HG02885 (cell line): ENCODE data around the gene TNRC18.
"Not testable (repeated sequence)": the region's sequence is repeated elsewhere in the genome, so short reads cannot be mapped to it uniquely, and the experiment has no call there.

Experiments
- ATAC-seq: cut with Tn5 transposase; IDR thresholded peaks from one replicate; pipeline ENCODE4 v1.9.1; 2021; ENCODE audit warnings: mild to moderate bottlenecking; ENCODE audit not compliant: unreplicated experiment, poor library complexity

The TNRC18 gene, protein sequence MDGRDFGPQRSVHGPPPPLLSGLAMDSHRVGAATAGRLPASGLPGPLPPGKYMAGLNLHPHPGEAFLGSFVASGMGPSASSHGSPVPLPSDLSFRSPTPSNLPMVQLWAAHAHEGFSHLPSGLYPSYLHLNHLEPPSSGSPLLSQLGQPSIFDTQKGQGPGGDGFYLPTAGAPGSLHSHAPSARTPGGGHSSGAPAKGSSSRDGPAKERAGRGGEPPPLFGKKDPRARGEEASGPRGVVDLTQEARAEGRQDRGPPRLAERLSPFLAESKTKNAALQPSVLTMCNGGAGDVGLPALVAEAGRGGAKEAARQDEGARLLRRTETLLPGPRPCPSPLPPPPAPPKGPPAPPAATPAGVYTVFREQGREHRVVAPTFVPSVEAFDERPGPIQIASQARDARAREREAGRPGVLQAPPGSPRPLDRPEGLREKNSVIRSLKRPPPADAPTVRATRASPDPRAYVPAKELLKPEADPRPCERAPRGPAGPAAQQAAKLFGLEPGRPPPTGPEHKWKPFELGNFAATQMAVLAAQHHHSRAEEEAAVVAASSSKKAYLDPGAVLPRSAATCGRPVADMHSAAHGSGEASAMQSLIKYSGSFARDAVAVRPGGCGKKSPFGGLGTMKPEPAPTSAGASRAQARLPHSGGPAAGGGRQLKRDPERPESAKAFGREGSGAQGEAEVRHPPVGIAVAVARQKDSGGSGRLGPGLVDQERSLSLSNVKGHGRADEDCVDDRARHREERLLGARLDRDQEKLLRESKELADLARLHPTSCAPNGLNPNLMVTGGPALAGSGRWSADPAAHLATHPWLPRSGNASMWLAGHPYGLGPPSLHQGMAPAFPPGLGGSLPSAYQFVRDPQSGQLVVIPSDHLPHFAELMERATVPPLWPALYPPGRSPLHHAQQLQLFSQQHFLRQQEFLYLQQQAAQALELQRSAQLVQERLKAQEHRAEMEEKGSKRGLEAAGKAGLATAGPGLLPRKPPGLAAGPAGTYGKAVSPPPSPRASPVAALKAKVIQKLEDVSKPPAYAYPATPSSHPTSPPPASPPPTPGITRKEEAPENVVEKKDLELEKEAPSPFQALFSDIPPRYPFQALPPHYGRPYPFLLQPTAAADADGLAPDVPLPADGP (N-terminal part only)

DNA sequence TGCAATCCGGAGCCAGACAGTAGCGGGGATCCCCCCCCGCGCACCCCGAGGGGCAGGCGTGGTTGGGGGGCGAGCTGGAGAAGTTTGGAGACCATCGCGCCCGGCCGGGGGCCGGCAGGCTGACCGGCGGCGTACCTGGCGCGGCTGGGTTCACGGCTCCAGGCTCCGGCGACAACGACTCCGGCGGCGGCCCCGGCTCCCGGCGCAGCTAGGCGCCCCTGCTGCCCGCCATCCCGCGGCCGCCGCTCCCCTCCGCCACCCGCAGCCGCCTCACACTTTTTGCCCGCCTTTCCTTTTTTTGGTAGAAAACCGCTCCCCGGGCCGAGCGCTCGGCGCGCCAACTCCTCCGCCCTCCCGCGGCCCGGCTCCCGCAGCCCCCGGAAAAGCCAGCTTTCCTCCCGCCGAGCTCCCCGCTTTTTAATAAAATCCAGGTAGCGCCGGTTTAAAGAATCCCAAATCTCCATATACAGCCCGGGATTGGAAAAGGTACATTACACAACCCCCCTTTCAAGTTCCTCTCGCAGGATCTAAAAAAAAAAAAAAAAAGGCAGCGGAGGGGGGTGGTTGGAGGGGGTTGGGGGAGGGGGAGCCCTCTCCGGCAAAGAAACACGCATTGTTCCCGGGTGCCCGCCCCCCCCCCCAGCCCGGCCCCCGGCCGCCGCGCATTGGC is at the start of gene TNRC18:
TNRC18 (minus strand) TSS at position 529 of the 670 bp plus-strand sequence. CDS start 2,588 bp downstream, outside the sequence.
- no peak for ATAC-seq

DNA sequence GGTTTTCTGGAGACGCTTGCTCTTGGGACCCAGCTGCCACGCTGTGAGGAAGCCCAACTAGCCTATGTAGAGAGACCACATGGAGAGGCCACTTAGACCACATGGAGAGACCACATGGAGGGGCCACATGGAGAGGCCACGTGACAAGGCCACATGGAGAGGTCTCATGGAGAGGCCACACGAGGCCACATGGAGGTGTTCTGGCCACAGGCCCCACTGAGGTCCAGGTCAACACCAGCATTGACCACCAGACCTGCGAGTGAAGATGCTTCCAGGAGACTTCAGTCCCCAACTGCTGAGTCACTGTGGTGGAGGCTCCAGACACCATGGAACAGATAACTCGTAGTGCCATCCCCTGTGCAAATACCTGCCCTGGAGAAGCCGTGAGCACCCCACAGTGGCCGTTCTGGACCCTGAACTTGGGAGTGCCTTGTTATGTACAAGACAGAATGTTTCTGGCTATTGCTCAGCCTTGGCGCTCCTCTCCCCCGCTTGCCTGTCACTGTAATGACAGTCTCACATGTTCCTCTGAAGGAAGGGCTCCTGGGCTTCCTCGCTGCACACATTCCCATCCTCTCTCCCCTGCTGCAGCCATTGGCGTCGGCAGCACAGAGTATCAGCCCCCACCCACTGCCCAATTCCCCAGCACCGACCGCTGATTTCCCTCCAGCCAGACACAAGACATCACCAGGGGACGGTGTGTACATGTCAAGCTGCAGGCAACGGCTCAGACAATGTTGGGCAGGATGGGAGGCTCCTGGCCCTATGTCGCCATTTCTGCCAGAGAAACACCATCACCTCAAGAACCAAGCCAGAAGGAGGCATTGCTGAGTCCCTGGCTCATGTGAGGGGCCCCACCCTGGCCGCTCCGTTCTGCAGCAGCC is 49.0 kb upstream of the TNRC18 start:
- ATAC-seq: no peak

DNA sequence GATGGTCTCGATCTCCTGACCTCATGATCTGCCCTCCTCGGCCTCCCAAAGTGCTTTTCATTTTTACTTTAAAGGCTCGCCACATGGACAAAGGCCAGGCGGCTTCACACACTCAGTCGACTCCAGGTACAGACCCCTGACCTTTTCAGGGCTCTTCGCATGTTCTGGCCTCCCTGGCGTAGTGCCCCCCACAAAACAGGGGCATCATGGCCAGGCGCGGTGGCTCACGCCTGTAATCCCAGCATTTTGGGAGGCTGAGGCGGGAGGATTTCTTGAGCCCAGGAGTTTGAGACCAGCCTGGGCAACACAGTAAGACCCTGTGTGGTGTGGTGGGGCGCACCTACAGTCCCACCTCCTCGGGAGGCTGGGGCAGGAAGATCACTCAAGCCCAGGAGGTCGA is 48.0 kb upstream of the TNRC18 start:
- ATAC-seq: not testable (repeated sequence)

DNA sequence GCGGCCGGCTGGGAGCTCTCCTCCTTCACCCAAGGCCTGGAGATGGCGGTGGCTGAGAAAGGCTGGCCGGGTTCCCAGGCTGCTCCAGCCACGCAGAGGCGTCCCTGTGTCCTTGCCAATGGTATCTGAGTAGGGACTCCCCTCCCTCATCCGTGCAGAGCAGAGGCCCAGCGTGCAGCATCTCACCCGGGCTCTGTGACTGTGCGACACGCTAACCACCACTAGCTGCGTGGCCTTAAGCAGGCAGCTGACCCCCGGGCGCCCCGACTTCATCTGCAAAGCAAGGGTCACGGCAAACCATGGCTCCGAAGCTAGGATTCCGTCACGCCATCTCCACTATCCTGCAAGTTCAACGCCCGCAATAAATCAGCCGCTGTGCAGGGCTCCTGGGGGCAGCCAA is 47.2 kb upstream of the TNRC18 start:
- ATAC-seq: no peak

DNA sequence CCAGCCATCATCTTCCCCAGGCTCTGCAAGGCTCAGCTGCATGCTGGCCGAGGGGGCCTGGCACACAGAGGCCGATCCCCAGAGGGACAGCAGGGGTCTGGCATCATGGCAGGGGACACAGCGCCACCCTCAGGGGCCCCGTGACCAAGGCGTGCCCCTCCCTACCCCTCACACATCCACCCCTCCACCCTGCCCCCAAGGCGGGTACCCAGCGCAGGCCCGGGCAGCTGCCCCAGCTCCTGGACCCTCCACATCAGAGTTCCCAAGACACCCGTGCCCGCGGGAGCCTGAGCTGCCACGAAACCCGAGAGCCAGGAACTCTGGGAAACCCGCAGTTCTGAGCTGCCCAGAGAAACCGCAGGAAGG is 46.5 kb upstream of the TNRC18 start:
- no peak for ATAC-seq

DNA sequence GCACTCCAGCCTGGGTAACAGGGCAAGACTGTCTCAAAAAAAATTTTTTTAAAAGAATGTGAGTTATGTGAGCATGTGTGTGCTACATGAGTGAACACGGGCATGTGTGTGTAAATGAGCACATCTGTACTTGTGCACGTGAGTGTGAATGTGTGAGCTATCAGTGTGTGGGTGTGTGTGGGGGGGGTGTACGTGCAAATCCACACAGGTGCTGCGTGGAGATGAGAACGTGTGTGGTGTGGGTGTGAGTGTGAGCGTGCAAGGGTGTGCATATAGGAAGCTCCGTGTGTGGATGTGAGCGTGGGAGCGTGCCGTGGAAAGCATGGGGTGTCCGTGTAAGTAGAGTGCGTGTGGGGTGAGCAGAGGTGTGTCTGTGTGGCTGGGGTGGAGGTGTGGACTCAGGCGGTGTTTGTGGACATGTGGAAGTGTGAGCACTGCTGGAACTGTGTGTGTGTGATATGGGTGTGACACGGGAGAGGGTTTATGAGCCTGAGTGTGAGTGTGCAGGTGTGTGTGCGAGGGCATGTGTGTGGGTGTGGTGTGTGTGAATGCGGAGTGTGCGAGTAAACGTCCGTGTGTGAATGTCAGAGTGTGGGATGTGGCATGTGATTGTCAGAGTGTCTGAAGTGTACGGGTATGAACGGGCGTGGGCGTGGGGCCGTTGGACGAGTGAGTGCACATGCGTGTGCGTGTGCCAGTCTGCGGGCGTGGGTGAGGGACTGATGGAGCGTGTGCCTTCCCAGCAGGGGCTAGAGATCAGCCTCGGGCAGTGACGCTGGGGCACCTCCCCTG is 45.9 kb upstream of the TNRC18 start:
- no peak for ATAC-seq

DNA sequence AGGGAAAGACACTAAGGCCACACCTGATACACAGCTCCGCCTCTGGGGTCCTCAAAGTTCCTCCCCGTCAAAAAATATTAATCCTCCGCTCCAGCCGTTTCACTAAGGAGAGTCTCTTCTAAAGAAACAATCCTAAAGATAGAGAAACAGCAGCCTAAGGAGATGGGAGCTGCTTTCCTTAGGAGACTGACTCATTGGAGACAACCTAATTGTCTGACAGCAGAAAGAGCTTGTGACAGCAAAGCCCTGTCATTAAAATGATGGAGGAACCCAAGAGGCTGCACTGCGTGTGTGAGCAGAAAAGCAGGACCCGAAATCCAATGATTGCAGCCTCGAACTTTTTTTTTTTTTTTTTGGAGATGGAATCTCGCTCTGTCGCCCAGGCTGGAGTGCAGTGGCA is 44.0 kb upstream of the TNRC18 start:
- ATAC-seq: no peak

DNA sequence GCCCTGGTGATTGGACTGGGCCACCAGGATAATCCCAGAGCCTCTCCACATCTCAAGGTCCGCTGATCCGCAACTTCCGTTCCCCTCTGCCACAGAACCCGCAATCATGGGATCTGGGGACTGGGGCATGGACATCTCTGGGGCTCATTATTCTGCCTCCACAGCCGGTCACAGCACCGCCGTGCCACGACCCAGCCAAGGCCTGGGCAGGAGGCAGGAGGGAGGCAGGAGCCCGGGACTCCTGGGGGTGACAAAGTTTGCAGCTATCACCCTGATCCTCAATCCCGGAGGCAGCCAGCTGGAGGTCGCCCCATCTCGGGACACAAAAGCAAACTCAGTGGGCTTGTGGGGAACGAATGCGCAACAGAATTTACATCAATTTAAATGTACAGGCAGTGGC is 42.9 kb upstream of the TNRC18 start:
- no peak for ATAC-seq

DNA sequence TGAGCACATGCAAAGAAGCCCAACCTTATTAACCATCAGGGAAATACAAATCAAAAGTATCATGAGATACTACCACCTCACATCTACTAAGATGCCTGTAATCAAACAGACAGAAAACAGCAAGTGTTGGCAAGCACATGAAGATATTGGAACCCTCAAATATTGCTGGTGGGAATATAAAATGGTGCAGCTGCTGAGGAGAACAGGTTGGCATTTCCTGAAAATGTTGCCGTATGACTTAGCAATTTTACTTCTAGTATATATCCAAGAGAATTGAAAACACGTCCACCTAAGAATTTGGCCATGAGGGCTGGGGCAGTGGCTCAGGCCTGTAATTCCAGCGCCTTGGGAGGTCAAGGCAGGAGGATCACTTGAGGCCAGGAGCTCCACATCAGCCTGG is 39.4 kb upstream of the TNRC18 start:
- ATAC-seq: no peak

DNA sequence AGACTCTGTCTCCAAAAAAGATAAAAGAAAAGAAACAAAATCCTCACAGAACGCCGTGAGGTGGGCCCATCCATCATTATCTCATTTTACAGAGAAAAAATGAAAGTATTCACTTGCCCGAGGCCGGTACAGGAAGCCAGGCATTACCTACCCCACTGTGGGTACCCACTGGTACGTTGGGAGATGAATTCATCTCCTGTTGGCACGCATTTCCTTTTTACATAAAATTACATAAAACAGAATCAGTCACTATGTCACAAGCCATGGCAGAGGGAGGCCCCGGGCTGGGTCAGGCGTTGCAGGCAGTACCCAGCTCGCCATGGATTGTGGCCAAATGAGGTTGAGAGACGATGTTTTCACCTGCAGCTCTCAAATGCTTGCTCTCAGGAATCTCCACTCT is 38.6 kb upstream of the TNRC18 start:
- ATAC-seq: no peak

DNA sequence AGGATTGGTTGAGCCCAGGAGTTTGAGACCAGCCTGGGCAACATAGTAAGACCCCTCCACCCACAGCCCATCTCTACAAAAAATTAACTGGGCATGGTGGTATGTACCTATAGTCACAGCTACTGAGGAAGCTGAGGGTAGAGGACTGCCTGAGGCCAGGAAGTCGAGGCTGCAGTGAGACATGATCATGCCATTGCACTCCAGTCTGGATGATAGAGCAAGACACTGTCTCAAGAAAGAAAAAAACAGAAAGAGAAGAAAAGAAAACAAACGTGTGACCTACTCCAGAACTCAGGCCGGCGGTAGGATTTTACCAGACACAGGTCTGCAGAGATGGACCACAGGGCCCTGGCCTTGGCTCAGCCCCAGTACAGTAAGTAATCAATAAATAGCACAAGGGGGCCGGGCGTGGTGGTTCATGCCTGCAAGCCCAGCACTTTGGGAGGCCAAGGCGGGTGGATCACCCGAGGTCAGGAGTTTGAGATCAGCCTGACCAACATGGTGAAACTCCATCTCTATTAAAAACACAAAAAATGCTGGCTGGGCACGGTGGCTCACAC is 35.4 kb upstream of the TNRC18 start:
- ATAC-seq: no peak

DNA sequence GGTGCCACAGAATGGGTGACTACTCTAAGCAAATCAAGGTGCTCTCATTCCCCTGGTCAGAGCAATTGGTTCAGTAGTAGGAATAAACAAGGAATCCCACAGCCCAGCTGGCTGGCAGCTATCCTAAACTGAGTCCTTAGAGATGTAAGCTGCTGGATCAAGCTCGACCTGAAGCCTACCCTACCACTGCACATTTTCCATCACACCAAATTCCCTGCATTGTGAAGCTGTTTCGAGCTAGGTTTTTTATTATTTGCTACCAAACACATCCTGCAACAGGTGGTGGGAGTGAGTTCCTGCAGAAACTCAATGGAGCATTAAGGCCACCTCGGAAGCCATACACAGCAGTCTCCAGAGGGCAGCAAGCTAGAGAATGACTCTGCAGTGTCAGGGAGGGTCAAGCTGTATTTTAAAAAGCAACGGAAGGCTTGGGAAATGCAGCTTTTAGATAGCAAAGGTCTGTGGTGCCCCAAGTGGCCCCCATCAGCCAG is 33.7 kb upstream of the TNRC18 start:
- ATAC-seq: no peak

DNA sequence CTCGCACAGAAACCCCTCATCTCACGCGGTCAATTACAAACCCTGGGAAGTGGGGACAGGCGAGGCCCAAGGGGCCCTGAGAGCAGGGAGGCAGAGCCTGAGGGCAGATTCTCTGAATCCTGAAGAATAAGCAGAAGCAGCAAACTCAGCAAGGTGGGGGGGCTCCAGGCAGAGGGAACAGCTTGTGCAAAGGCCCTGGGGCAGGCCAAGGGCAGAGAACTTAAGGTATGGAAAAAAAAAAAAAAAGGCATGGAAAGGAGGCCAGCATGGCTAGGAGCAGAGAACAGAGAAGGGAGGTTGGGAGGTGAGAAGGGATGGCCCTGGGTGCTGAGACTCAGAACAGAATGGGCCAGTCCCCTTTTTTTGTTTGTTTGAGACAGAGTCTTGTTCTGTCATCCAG is 32.8 kb upstream of the TNRC18 start:
- ATAC-seq: no peak

DNA sequence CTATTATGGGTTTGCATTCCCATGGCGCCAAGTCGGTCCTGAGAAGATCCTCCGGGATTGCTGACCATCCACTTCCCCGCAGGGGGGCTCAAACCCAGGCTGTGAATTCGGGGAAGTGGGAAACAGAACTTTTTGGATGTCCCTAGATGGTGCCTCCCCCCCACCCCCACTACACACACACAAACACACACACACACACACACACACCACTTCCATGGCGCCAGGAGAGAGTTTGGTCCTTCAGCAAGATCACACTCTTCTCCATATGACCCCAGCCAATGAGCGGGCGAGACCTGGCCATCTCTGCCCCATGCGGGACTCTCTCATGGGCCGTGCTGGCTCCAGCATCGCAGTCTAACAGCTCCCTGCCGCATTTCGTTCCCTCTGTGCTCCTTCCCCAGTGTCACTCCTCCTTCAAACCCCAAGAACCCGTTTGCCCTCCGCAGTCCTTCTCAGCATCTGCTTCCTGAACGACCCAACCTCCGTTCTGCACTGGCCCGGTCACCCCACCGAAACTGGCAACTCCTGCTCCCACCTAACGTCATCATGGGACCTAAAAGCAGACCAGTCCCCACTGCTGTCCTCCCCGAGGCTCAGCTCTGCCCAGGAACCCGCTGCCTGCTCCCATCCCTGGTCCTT is 32.1 kb upstream of the TNRC18 start:
- no peak for ATAC-seq

DNA sequence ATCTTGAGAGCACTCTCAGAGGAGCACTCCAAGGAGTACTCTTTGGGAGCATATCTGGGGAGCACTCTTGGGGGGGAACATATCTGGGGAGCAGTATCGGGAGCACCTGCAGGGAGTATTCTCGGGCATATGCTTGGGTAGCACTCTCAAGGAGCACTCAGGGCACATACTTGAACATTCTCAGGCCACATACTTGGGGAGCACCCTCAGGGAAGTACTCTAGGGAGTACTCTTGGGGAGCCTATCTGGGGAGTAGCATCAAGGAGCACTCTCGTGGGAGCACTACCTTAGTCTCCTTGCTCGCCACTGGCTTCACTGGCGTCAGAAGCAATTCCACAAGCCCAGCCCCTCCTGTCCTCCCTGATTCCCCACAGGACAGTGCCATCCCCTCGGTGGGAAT is 31.5 kb upstream of the TNRC18 start:
- ATAC-seq: no peak

DNA sequence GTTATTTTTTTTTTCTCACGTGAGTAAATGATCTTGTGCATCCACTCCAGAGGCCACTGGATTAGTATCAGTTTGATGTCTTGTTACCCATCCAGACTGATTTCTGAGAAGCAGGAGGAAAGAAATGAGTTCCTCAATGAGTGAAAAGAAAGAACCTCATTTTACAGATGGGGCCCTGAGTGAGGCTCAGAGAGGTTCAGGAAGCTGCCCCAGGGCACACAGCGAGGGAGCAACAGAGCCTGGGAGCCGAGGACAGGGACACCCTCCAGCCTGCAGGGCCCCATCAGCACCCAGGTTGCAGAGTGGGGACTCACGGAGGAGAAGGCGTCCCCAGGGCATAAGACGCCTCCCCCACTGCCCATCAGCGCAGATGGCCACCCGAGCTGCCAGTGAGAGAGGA is 30.9 kb upstream of the TNRC18 start:
- no peak for ATAC-seq

DNA sequence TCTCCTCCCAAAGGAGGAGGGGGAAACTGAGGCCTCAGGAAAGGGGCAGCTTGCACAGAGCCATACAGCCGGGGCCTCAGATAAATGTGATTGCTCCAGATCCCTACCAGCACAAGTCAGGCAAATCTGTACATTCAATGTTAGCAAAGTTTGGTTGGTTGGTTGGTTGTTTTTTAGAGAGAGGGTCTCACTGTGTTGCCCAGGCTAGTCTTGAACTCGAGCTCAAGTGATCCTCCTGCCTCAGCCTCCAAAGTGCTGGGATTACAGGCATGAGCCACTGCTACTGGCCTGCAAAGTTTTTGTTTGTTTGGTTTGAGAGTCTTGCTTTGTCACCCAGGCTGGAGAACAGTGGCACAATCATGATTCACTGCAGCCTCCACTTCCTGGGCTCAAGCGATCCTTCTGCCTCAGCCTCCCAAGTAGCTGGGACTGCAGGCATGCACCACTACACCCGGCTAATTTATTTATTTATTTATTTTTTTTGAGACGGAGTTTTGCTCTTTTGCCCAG is 30.0 kb upstream of the TNRC18 start:
- ATAC-seq: no peak
